HPDE6-E6E7 (cell line): ENCODE data around the gene RSAD1.
"Not testable (repeated sequence)": the region's sequence is repeated elsewhere in the genome, so short reads cannot be mapped to it uniquely, and the experiment has no call there.

ENCODE experiments used
- DNase-seq: peaks from one replicate; pipeline ENCODE4 v3.0.0; 2011; ENCODE audit warnings: missing footprints; ENCODE audit errors: extremely low spot score

The RSAD1 gene

GRCh38 chr17:50472761-50473161, 5.9 kb upstream of the RSAD1 start:
- DNase-seq: not testable (repeated sequence)

GRCh38 chr17:50473901-50474300, 4.8 kb upstream of the RSAD1 start:
- DNase-seq: no peak

GRCh38 chr17:50474523-50474922, 4.1 kb upstream of the RSAD1 start:
- no peak for DNase-seq

GRCh38 chr17:50475362-50475761, 3.3 kb upstream of the RSAD1 start:
- no peak for DNase-seq

GRCh38 chr17:50475775-50476544, 2.7 kb upstream of the RSAD1 start:
- DNase-seq: not testable (repeated sequence)

- no peak for DNase-seq
Measured at GRCh38 chr17:50476545-50477315, 1.9 kb upstream of the RSAD1 start.

- no peak for DNase-seq
Measured at GRCh38 chr17:50477976-50478375, 684 bp upstream of the RSAD1 start.

GRCh38 chr17:50479522-50480141, 972 bp downstream of the RSAD1 start:
- DNase-seq: peak; percentile 82

- DNase-seq: no peak
Measured at GRCh38 chr17:50480142-50480764, 1.6 kb downstream of the RSAD1 start.

- DNase-seq: no peak
Measured at GRCh38 chr17:50480854-50481490, 2.3 kb downstream of the RSAD1 start.

- DNase-seq: no peak
Measured at GRCh38 chr17:50481648-50482047, 3.0 kb downstream of the RSAD1 start.

GRCh38 chr17:50482110-50482509, 3.5 kb downstream of the RSAD1 start:
- DNase-seq: no peak

- DNase-seq: peak; percentile 76
Measured at GRCh38 chr17:50482516-50482915, 3.9 kb downstream of the RSAD1 start.

GRCh38 chr17:50483266-50483665, 4.6 kb downstream of the RSAD1 start:
- DNase-seq: no peak

- no peak for DNase-seq
Measured at GRCh38 chr17:50484386-50485155, 5.9 kb downstream of the RSAD1 start.

- peak; percentile 99 for DNase-seq
Measured at GRCh38 chr17:50487213-50488096, 8.8 kb downstream of the RSAD1 start.

GRCh38 chr17:50488880-50489279, 10.2 kb downstream of the RSAD1 start:
- no peak for DNase-seq

- no peak for DNase-seq
Measured at GRCh38 chr17:50491505-50491904, 12.8 kb downstream of the RSAD1 start.

GRCh38 chr17:50492214-50492613, 13.6 kb downstream of the RSAD1 start:
- no peak for DNase-seq

- DNase-seq: no peak
Measured at GRCh38 chr17:50493744-50494143, 15.1 kb downstream of the RSAD1 start.
